Ectodermal cell (in vitro differentiated cells): Measurements from ENCODE around the gene PUDP.

Experiments used
- H3K27ac ChIP-seq: 2 replicates; pipeline ENCODE4 v1.7.0; 2013; ENCODE audit warnings: mild to moderate bottlenecking, low read depth, low read length; ENCODE audit not compliant: insufficient read depth, poor library complexity, severe bottlenecking
- H3K27me3 ChIP-seq: 2 replicates; pipeline ENCODE4 v1.7.0; 2013; ENCODE audit warnings: mild to moderate bottlenecking, low read length; ENCODE audit not compliant: insufficient read depth, control insufficient read depth, poor library complexity, severe bottlenecking
- H3K36me3 ChIP-seq: one replicate; pipeline ENCODE4 v1.7.0; 2013; ENCODE audit warnings: low read length; ENCODE audit not compliant: control insufficient read depth, insufficient read depth
- H3K4me1 ChIP-seq: one replicate; pipeline ENCODE4 v1.7.0; 2013; ENCODE audit warnings: low read length; ENCODE audit not compliant: control insufficient read depth, insufficient read depth
- H3K4me3 ChIP-seq: 2 replicates; pipeline ENCODE4 v1.7.0; 2013; ENCODE audit warnings: low read depth, low read length, control low read depth; ENCODE audit not compliant: insufficient read depth
- H3K9me3 ChIP-seq: 2 replicates; pipeline ENCODE4 v1.7.0; 2013; ENCODE audit warnings: mild to moderate bottlenecking, low read length, moderate library complexity; ENCODE audit not compliant: control insufficient read depth
- WGBS, 2 experiments: methylation state at CpG; one replicate each; pipeline ENCODE4 v1.1.7; 2013; ENCODE audit warnings: missing lambda C conversion rate in 2 of 2; 5-methylcytosine and 5-hydroxymethylcytosine counted together

Gene PUDP

DNA sequence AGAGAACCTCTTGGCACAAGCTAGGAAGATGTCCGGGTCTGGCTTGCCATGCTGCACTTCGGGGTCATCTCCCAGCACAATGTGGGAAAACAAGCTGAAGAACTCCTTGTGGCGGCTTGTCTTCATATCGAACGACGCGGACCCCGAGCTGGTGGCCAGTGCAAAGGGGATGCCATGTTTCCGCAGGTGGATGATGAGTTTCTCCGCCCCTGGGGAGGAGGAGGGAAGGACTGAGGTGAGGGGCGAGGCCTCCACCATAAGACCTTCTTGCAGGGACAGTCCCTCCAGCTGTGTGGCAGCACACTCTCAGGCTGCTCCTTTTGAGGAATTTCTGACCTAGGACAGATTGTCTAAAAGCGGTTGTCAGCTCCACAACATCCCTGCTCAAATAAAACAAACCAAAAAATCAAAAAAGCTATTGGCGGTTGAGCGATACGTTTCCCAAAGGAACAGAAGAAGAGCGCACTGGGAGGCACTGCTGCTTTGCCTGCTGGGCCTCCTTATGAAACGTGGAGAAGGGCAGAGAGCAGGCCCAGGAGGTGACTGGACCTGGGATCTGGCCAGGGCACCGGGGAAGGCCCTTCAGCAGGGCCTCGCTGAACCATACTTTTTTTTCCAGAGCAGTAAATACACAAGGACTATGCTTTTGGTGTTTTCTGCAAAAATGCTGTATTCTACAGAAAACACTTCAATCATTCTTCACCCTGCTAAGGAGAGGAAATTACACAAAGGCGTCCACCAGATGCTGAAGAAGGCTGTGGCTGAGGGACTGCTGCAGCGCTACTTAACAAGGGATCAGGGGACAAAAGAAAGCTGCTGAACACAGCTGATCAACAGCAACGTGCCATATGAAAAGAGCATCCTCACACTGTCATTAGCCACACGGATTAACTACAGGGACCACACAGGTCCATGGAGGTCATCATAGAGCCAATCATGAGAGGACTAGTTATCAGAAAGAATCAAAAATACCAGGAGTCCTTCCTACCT lies 70.4 kb downstream of the PUDP start:
- 92 to 94% methylated on average over 23 of the region's 23 CpGs for WGBS, 2 experiments
- Histone ChIP-seq H3K27ac (no peak overlapping the region), H3K4me3 (no peak overlapping the region), H3K4me1 (no peaks in the 10 kb centered on the region), H3K27me3 (no peaks in the 10 kb centered on the region), H3K9me3 (no peaks in the 10 kb centered on the region), H3K36me3 (no peaks in the 10 kb centered on the region)

DNA sequence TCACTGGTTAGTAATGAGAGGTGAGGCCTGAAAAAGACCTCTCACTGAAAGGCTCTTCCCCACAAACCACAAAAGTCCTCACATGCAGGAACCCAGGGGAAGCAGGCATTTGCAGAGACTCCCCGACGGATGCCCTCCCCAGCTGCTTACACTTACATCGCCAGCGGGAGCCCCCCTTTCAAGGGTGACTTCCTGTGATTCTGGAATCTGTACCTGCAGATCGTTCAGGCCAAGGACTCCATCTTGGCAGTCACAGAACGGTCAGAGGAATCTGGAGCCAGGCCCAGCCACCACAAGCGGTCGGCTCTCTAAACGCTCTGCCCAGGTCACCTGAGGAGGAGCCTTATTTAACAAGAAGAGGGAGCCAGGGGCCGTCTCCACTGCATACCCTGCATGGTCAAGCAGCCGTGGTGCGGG lies 71.7 kb downstream of the PUDP start:
- H3K9me3 ChIP-seq = no peaks in the 10 kb centered on the region
- H3K4me1 ChIP-seq = no peaks in the 10 kb centered on the region
- H3K36me3 ChIP-seq = no peaks in the 10 kb centered on the region
- no peak overlapping the region for H3K27ac ChIP-seq
- H3K4me3 ChIP-seq = no peak overlapping the region
- H3K27me3 ChIP-seq = no peaks in the 10 kb centered on the region
- 93 to 96% methylated on average over 12 of the region's 12 CpGs for WGBS, 2 experiments

DNA sequence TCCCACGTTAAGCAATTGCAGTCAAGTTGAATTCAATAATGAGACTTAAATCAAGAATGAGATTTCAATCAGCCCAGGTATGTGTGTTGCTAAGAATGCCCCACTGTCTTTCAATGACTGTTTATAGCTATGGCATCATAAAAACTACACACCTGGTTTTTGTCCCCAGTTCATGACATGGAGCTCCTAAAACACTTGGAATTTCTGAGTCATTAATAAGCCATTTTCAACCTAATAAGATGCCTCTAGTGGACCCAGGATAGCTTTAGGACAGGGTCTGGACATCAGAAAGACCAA lies 73.1 kb downstream of the PUDP start:
- Histone ChIP-seq H3K27ac (no peak overlapping the region), H3K4me1 (no peaks in the 10 kb centered on the region), H3K36me3 (no peaks in the 10 kb centered on the region), H3K9me3 (no peaks in the 10 kb centered on the region), H3K27me3 (no peaks in the 10 kb centered on the region), H3K4me3 (no peak overlapping the region)
- 85 to 95% methylated on average over 1 of the region's 1 CpG for WGBS, 2 experiments

DNA sequence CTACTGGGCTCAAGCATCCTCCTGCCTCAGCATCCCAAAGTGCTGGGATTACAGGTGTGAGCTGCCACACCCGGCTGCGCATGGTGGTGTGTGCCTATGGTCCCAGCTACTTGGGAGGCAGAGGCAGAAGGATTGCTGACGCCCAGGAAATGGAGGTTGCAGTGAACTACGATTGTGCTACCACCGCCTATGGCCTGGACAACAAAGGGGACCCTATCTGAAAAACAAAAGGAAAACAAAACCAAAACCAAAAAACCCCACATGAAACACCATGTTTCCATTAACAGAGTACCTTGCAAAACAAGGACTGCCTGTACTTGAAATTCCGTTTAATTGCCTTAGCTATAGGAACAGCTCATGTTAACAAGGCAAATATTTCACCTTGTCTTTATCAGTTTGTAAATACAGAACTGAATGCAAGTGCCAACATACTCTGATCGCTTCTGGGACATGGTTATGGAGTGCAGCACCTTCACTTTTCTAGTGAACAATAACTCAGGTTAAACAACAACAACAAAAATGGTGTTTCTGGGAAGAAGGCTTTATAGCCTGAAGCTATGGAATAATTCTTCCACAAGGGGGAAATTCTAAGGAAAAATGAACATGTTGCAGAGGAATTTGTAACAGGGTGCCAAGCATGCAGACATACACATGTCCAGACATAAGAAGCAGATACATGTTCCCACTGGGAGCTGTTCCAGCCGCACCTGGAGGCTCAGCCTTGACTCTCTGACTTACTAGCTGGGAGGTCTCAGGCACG lies 73.6 kb downstream of the PUDP start:
- Histone ChIP-seq H3K9me3 (no peaks in the 10 kb centered on the region), H3K27me3 (no peaks in the 10 kb centered on the region), H3K27ac (no peak overlapping the region), H3K36me3 (no peaks in the 10 kb centered on the region), H3K4me3 (no peak overlapping the region), H3K4me1 (no peaks in the 10 kb centered on the region)
- WGBS, 2 experiments = 89 to 95% methylated on average over 9 of the region's 9 CpGs

DNA sequence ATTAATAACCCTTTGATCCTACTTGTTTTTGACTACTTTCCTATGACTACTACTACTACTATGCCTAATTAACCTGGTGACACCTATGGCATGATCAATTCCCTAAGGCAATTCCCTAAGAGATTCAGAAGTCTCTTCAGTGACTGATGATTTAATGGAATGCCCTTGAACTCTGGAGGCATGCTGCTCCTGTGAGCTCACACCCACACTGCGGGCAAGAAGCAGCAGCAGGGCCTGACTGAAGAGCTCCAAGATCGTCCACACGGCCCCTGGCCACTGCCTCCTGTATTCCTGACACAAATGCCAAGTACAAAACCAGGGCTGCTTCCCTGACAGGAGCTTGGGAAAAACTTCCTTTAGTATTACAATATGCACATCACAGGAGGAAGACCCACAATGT lies 74.6 kb downstream of the PUDP start:
- Histone ChIP-seq H3K36me3 (no peaks in the 10 kb centered on the region), H3K9me3 (no peaks in the 10 kb centered on the region), H3K27ac (no peak overlapping the region), H3K4me3 (no peak overlapping the region), H3K27me3 (no peaks in the 10 kb centered on the region), H3K4me1 (no peaks in the 10 kb centered on the region)
- 76 to 79% methylated on average over 3 of the region's 3 CpGs for WGBS, 2 experiments

DNA sequence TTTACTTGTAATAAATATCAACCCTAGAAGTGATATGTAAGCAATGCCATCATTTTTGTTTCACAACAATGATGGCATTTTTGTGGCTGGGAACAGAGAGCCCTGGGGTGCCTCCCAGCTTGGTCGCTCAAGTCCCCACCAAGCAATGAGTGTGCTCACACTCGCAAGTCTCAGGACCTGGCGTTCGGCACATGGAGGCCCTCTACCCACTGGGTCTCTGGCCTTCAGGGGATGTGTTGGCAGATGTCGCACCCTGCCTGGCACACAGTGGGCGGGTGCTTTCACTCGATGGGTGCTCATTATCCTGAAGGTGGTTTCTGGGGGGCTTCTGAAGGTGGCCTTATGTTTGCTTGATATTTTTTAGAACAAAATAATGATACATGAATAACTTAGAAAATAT lies 75.1 kb downstream of the PUDP start:
- H3K9me3 ChIP-seq = no peaks in the 10 kb centered on the region
- H3K4me1 ChIP-seq = no peaks in the 10 kb centered on the region
- no peaks in the 10 kb centered on the region for H3K27me3 ChIP-seq
- H3K27ac ChIP-seq = no peak overlapping the region
- no peaks in the 10 kb centered on the region for H3K36me3 ChIP-seq
- WGBS, 2 experiments = 96 to 98% methylated on average over 4 to 7 of the region's 7 CpGs
- H3K4me3 ChIP-seq = no peak overlapping the region

DNA sequence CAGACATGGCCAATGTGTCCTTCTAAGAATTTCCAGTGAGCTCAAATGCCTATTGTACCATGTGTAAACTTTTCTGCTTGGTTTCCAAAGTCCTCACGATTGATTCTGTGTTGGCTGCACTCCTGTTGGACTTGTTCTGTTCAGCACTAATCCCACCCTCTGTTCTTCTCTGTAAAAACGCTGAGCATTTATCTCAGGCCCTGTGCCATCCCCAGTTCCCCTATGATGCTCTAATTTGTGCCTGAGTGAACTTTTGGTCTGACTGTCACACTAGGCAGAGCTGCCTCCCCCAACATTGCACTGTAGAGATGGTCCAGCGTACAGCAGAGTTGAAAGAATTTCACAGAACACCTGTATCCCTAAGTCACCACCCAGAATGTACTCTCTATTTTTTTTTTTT lies 76.6 kb downstream of the PUDP start:
- H3K27ac ChIP-seq = no peak overlapping the region
- H3K4me1 ChIP-seq = no peaks in the 10 kb centered on the region
- H3K36me3 ChIP-seq = no peaks in the 10 kb centered on the region
- no peak overlapping the region for H3K4me3 ChIP-seq
- WGBS, 2 experiments = 92 to 98% methylated on average over 3 of the region's 3 CpGs
- no peaks in the 10 kb centered on the region for H3K27me3 ChIP-seq
- H3K9me3 ChIP-seq = no peaks in the 10 kb centered on the region

DNA sequence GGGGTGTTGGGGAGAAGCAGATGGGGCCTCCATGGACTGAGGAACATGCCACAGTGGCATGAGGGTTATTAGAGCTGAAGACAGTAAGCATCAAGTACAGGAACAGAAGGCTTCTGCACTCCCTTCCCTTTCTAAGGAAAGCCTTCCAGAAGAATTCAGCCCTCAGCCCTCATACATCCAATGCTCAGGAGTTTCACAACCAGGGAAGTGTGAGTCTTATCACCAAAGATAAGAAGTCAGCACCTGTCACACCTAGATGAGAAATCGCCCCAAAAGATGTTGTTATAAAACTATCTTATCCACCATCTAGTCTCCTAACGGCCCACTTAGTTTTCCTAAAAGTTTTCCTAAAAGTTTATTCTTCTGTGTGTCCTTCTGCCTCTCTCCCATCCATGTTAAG lies 78.4 kb downstream of the PUDP start:
- Histone ChIP-seq H3K4me1 (no peaks in the 10 kb centered on the region), H3K4me3 (no peak overlapping the region), H3K27me3 (no peaks in the 10 kb centered on the region), H3K9me3 (no peaks in the 10 kb centered on the region), H3K27ac (no peak overlapping the region), H3K36me3 (no peaks in the 10 kb centered on the region)
- WGBS, 2 experiments = 84 to 95% methylated on average over 2 of the region's 2 CpGs

DNA sequence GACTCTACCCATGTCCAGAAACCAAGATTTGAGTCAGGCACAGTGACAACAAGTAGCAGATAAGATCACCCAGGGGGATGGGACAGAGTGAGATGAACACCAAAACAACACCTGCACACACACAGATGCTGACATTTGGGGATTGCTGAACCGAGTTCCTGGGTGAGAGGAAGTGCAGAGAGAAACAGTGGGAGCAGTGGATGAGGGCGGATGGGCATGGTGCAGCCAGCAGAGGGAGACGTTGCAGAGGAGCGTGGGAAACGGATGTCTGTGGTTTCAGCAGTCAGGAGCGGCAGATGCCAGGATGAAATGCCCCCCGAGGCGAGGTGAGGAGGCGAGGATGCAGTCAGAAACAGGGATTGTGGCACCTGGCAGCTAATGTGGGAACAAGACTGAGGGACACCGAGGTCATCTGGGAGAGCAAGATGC lies 79.0 kb downstream of the PUDP start:
- no peaks in the 10 kb centered on the region for H3K4me1 ChIP-seq
- H3K27me3 ChIP-seq = no peaks in the 10 kb centered on the region
- H3K27ac ChIP-seq = no peak overlapping the region
- 80 to 82% methylated on average over 10 of the region's 10 CpGs for WGBS, 2 experiments
- H3K9me3 ChIP-seq = no peaks in the 10 kb centered on the region
- H3K4me3 ChIP-seq = no peak overlapping the region
- H3K36me3 ChIP-seq = no peaks in the 10 kb centered on the region

DNA sequence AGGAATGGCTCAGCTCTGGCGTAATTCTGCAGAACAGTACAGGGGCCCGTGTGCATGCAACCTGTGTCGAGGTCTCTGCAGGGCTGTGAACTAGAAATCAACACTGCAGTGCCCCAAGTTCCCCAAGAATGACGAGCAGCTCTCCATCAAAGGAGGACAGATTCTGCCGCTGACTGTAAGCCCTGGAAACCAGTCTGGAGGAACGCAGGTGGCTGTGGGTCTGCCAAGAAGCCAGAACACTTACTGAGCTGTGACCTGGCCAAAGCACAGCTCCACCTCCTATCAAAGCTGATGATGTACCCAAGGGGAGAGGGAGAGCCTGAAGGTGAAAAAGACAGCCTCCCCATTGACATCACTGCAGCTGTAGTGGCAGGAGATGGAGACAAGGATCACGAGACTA lies 80.7 kb downstream of the PUDP start:
- H3K27ac ChIP-seq = no peak overlapping the region
- WGBS, 2 experiments = 97% methylated on average over 7 of the region's 7 CpGs
- no peaks in the 10 kb centered on the region for H3K9me3 ChIP-seq
- no peaks in the 10 kb centered on the region for H3K4me1 ChIP-seq
- no peak overlapping the region for H3K4me3 ChIP-seq
- no peaks in the 10 kb centered on the region for H3K27me3 ChIP-seq
- no peaks in the 10 kb centered on the region for H3K36me3 ChIP-seq
